ENCODE measurements around the gene C6orf58.

- TF ChIP-seq EZH2phosphoT487 (IDR thresholded peaks at IDR 0.05; ENCODE audit: insufficient read depth, low read depth) (no peak), EZH2 (IDR thresholded peaks at IDR 0.05; ENCODE audit: insufficient read depth, poor library complexity, severe bottlenecking) (no peak)
These were observed 57.2 kb downstream of the C6orf58 start for GRCh38 chr6:127634178-127634577.
